AG04449 (cell line): ENCODE data around the gene PLEKHM3.

ENCODE experiments used
- CTCF ChIA-PET: fragments of 350-600 bp; formaldehyde crosslinking; extraction: SDS; loops from one replicate; lab custom pipeline; 2021; ENCODE audit warnings: antibody characterized with exemption; lab: Yijun Ruan, JAX
- POLR2A ChIA-PET: fragments of 400-600, 350-600 bp; formaldehyde crosslinking; extraction: SDS; loops from one replicate; lab custom pipeline; 2020; ENCODE audit warnings: antibody characterized with exemption, inconsistent platforms; lab: Yijun Ruan, JAX
- DNase-seq: peaks from one replicate; pipeline ENCODE4 v3.0.0-alpha.2; 2010; ENCODE audit warnings: low read depth, low spot score
- H3K4me3 ChIP-seq: 2 replicates; pipeline ENCODE4 v1.5.1; 2011; ENCODE audit warnings: low read depth, mild to moderate bottlenecking, control low read depth, low read length
- CTCF ChIP-seq: IDR thresholded peaks from one replicate; pipeline ENCODE4 v1.5.1; 2011; ENCODE audit warnings: mild to moderate bottlenecking, moderate library complexity, low read length, control low read depth, inconsistent platforms; ENCODE audit not compliant: insufficient read depth; ENCODE audit errors: missing control alignments

The PLEKHM3 gene

GRCh38 chr2:207944334-207944733, 81.0 kb downstream of the PLEKHM3 start:
- ChIA-PET CTCF (no interaction called here), POLR2A (no interaction called here)
- no peak overlapping the region for H3K4me3 ChIP-seq
- TF ChIP-seq CTCF, result no peak
- DNase-seq, result no peak

- no peak overlapping the region for H3K4me3 ChIP-seq
- DNase-seq, result no peak
- POLR2A ChIA-PET, result no interaction called here
- CTCF ChIA-PET, result interaction anchor here (2.0 kb wide), 1 partner anchor 19 kb away, joined by 5 read pairs; no protein-coding TSS in a partner anchor
- no peak for TF ChIP-seq CTCF
These were observed 85.8 kb downstream of the PLEKHM3 start for GRCh38 chr2:207939342-207940108.

- DNase-seq, result no peak
- CTCF ChIA-PET, result interaction anchor here (1.2 to 2.0 kb wide), 2 partner anchors 20 to 101 kb away, joined by 3 to 5 read pairs; no protein-coding TSS in a partner anchor
- TF ChIP-seq CTCF, result no peak
- H3K4me3 ChIP-seq, result no peak overlapping the region
- POLR2A ChIA-PET, result no interaction called here
These were observed 86.4 kb downstream of the PLEKHM3 start for GRCh38 chr2:207938886-207939285.

GRCh38 chr2:207938415-207938814, 86.9 kb downstream of the PLEKHM3 start:
- DNase-seq, result no peak
- TF ChIP-seq CTCF, result no peak
- ChIA-PET POLR2A (no interaction called here), CTCF (interaction anchor here (0.7 to 2.0 kb wide), 3 partner anchors 20 to 101 kb away, joined by 3 to 5 read pairs (median 3); no protein-coding TSS in a partner anchor)
- no peak overlapping the region for H3K4me3 ChIP-seq

- ChIA-PET POLR2A (no interaction called here), CTCF (interaction anchor here (0.7 to 2.0 kb wide), 3 partner anchors 21 to 102 kb away, joined by 3 to 5 read pairs (median 3); no protein-coding TSS in a partner anchor)
- H3K4me3 ChIP-seq, result no peak overlapping the region
- TF ChIP-seq CTCF, result no peak
- DNase-seq, result peak; percentile 10
These were observed 87.5 kb downstream of the PLEKHM3 start for GRCh38 chr2:207937823-207938222.

GRCh38 chr2:207937253-207937652, 88.1 kb downstream of the PLEKHM3 start:
- TF ChIP-seq CTCF, result no peak
- DNase-seq, result no peak
- CTCF ChIA-PET, result interaction anchor here (1.5 kb wide), 1 partner anchor 36 kb away, joined by 5 read pairs; no protein-coding TSS in a partner anchor
- POLR2A ChIA-PET, result no interaction called here
- no peak overlapping the region for H3K4me3 ChIP-seq
